HuH-7.5 (cell line): ENCODE measurements around the gene SLX4IP.

Experiments used
- DNase-seq: peaks from one replicate; pipeline ENCODE4 v3.0.0; 2011; ENCODE audit warnings: low spot score

The SLX4IP gene

GRCh38 chr20:10466855-10467254 lies 31.8 kb downstream of the SLX4IP start:
- no peak for DNase-seq

GRCh38 chr20:10467681-10468339 lies 32.7 kb downstream of the SLX4IP start:
- DNase-seq: no peak

GRCh38 chr20:10468340-10468845 lies 33.3 kb downstream of the SLX4IP start:
- DNase-seq: no peak

GRCh38 chr20:10469056-10469455 lies 34.0 kb downstream of the SLX4IP start:
- no peak for DNase-seq

- DNase-seq: peak; percentile 18
These were observed 34.5 kb downstream of the SLX4IP start for GRCh38 chr20:10469599-10469998.

- DNase-seq: no peak
These were observed 35.2 kb downstream of the SLX4IP start for GRCh38 chr20:10470276-10470675.

- no peak for DNase-seq
These were observed 37.8 kb downstream of the SLX4IP start for GRCh38 chr20:10472871-10473270.

GRCh38 chr20:10474606-10475184 lies 39.6 kb downstream of the SLX4IP start:
- no peak for DNase-seq

- no peak for DNase-seq
These were observed 40.1 kb downstream of the SLX4IP start for GRCh38 chr20:10475225-10475624.

- DNase-seq: no peak
These were observed 41.2 kb downstream of the SLX4IP start for GRCh38 chr20:10476319-10476724.

- no peak for DNase-seq
These were observed 43.1 kb downstream of the SLX4IP start for GRCh38 chr20:10478205-10478604.

GRCh38 chr20:10478930-10479329 lies 43.8 kb downstream of the SLX4IP start:
- no peak for DNase-seq

- DNase-seq: no peak
These were observed 46.6 kb downstream of the SLX4IP start for GRCh38 chr20:10481676-10482075.

GRCh38 chr20:10483691-10484090 lies 48.6 kb downstream of the SLX4IP start:
- no peak for DNase-seq

- no peak for DNase-seq
These were observed 52.3 kb downstream of the SLX4IP start for GRCh38 chr20:10487142-10488136.

GRCh38 chr20:10488534-10488933 lies 53.4 kb downstream of the SLX4IP start:
- DNase-seq: no peak

- no peak for DNase-seq
These were observed 54.7 kb downstream of the SLX4IP start for GRCh38 chr20:10489853-10490252.

GRCh38 chr20:10490257-10490656 lies 55.2 kb downstream of the SLX4IP start:
- DNase-seq: no peak

- no peak for DNase-seq
These were observed 55.6 kb downstream of the SLX4IP start for GRCh38 chr20:10490706-10491105.

- no peak for DNase-seq
These were observed 57.0 kb downstream of the SLX4IP start for GRCh38 chr20:10492065-10492464.

- DNase-seq: no peak
These were observed 57.7 kb downstream of the SLX4IP start for GRCh38 chr20:10492844-10493243.

- DNase-seq: no peak
These were observed 60.1 kb downstream of the SLX4IP start for GRCh38 chr20:10495173-10495572.

- no peak for DNase-seq
These were observed 61.4 kb downstream of the SLX4IP start for GRCh38 chr20:10496465-10496864.
